ENCODE results near the gene CBFA2T2.

CBFA2T2 gene

DNA sequence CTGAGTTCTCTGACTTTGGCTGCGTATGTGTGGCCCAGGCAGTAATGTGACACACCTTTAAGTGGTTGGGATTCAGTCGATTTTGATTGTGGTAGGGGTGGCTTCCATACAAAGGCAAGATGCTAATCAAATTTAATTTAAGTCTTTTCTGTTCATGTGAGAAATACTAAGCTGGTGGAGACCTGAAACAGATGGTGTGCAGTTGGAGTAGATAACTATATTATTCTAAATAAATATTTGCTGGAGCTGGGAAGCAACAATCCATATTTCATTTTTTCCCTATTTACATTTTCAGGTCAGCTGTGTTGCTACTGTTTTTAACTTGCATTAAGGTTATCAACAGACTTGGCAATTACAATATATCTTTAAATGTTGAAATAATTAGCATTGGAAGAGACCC, 104.8 kb downstream of the CBFA2T2 start:
- no peak for TF ChIP-seq ZFX (IDR thresholded peaks at IDR 0.05)
- TF ChIP-seq, protein P1, sequence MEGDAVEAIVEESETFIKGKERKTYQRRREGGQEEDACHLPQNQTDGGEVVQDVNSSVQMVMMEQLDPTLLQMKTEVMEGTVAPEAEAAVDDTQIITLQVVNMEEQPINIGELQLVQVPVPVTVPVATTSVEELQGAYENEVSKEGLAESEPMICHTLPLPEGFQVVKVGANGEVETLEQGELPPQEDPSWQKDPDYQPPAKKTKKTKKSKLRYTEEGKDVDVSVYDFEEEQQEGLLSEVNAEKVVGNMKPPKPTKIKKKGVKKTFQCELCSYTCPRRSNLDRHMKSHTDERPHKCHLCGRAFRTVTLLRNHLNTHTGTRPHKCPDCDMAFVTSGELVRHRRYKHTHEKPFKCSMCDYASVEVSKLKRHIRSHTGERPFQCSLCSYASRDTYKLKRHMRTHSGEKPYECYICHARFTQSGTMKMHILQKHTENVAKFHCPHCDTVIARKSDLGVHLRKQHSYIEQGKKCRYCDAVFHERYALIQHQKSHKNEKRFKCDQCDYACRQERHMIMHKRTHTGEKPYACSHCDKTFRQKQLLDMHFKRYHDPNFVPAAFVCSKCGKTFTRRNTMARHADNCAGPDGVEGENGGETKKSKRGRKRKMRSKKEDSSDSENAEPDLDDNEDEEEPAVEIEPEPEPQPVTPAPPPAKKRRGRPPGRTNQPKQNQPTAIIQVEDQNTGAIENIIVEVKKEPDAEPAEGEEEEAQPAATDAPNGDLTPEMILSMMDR (conservative IDR thresholded peaks at IDR 0.05), result no peak

DNA sequence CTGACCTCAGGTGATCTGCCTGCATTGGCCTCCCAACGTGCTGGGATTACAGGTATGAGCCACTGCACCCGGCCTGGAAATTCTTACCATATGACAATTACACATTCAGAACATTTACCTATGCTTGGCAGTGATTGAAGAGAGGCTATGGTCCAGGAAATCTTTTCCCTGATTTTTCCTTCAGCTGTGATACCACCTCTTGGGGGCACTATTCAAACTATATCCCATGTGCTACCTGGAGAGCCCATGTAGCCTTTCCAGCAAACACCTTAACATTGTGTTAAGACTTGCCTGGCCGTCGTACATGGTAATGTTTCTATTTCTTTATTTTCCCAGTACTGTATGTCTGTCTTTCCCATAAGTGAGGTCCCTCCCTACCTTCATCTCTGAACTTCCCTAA, 110.5 kb downstream of the CBFA2T2 start:
- TF ChIP-seq, protein P1 (conservative IDR thresholded peaks at IDR 0.05), result peak; percentile 6; the same call in 1 of the 2 replicates
- no peak for TF ChIP-seq ZFX (IDR thresholded peaks at IDR 0.05)
- no peak overlapping the region for H3K27ac ChIP-seq

More for the DNA sequence above, 104.8 kb downstream of the CBFA2T2 start:
- no peak overlapping the region for H3K27ac ChIP-seq

DNA sequence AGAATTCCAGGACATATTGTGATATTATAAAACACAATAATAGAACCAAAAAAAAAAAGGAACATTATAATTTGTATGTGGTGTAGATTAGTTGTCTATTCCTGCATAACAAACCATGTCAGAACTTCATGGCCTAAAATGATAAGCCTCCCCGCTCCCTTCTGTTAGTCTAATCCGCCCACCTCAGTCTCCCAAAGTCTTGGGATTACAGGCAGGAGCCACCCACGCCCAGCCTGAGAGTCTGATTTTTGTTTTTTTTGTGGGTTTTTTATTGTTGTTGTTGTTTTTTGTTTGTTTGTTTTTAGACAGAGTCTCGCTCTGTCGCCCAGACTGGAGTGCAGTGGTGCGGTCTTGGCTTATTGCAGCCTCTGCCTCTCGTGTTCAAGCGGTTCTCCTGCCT, 111.1 kb downstream of the CBFA2T2 start:
- TF ChIP-seq, protein P1 (conservative IDR thresholded peaks at IDR 0.05), result no peak
- no peak for TF ChIP-seq ZFX (IDR thresholded peaks at IDR 0.05)
- H3K27ac ChIP-seq, result no peak overlapping the region

DNA sequence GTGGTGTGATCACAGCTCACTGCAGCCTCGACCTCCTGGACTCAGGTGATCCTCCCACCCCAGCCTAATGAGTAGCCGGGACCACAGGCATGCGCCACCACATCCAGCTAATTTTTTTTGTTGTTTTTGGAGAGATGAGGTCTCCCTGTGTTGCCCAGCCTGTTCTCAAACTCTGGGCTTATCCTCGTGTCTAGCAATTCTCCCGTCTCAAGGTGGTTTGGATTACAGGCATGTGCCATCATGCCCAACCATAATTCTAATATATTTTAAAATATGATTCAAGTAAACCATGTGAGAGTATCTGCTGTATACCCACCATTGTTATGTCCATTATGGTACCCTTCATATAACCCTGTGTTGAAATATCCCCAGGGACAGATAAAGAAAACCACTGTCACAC, 112.0 kb downstream of the CBFA2T2 start:
- no peak overlapping the region for H3K27ac ChIP-seq
- TF ChIP-seq ZFX (IDR thresholded peaks at IDR 0.05), result no peak
- TF ChIP-seq, protein P1 (conservative IDR thresholded peaks at IDR 0.05), result no peak

DNA sequence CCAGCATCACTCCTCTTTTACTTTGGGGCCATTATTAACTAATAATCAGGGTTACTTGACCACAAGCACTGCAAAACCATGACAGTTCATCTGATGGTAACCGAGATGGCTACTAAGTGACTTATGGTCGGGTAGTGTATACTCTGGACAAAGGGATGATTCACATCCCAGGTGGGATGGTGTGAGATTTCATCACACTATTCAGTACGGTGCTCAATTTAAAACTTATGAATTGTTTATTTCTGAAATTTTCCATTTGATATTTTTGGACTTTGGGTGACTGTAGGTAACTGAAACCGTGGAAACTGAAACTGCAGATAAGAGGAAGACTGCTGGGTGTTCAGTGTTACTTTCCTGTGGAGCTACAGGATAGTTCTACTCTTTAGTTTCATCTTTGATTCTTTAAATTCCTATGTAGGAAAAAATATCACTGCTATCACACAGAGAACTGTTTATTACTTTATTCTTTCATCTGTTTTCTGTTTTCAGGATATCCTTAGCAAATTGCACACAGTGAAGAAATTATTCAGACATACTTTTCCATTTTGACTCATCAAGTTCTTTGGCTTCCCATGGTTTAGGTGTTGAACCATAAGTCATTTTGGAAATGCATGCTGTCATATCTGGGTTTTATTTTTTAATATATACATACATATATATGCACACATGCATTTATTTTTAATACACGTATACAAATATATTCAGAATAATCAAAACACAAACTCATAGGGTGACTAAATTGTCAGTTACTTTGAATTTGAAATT, 113.1 kb downstream of the CBFA2T2 start:
- no peak for TF ChIP-seq ZFX (IDR thresholded peaks at IDR 0.05)
- TF ChIP-seq, protein P1 (conservative IDR thresholded peaks at IDR 0.05), result no peak
- no peak overlapping the region for H3K27ac ChIP-seq

DNA sequence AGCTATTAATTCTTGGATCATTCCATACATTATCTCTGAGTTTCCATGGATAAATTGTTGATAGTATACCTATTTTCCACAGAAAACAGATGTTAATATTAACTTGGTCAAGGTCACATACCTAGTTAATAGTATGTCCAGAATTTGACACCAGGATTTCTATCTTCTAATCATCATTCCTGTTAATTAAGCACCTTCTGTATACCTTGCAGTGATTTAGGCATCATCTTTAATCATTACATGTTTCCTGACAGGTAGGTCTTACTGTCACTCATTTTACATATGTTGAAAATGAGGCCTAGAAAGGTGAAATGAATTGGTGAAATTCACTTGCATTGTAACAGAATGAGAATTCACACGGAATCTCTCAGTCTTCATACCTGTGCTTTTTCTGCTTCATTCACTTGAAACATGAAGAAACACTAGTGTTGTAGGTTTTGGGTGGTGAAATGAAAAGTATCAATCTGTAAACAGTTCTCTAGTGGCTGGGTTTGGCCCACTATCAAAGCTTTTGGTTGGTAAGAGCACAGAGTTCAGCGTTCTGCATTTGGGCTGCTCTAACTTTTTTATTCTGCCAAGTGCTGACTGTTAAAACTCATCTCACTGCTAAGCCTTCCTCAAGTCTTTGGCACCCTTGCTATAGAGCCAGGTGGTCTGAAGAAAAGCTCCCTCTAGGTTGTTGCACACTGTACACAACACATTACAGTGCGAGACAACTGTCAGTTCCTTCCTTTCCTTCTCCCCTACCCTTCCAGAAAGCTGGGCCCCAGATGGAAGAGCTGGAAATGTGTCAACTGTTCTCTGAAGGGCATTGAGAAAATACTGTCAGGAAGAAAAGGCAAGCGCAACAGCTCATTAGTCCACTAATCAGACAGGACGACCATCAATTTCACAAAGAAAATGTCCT, 114.4 kb downstream of the CBFA2T2 start:
- TF ChIP-seq ZFX (IDR thresholded peaks at IDR 0.05), result no peak
- TF ChIP-seq, protein P1 (conservative IDR thresholded peaks at IDR 0.05), result no peak
- H3K27ac ChIP-seq, result no peak overlapping the region

DNA sequence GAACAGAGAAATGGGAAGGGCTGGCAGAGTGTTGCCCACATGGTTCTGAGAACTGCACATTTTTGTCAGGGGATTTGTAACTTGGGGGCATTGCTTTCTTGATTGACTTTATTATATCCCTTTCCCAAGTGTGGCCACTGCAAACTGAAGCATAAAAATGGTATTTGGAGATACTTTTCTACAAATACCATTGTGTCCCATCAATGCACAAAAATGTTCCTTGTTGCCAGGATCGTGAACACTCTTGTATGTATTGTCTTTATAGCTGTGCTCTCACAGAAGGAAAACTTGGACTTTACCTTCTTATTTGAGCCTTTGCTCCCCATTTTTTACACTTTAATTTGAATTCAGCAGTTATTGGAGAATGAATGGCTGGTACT, 115.1 kb downstream of the CBFA2T2 start:
- no peak overlapping the region for H3K27ac ChIP-seq
- TF ChIP-seq ZFX (IDR thresholded peaks at IDR 0.05), result no peak
- TF ChIP-seq, protein P1 (conservative IDR thresholded peaks at IDR 0.05), result no peak
